ENCODE data around the gene RAD52. TPM values are rescaled to one million over a fixed set of nuclear protein-coding genes. Genes with fewer than 3 reads are reported as not detected.

RAD52 gene
- 7.8 and 13.5 TPM in 2 replicates for total RNA-seq

GRCh38 chr12:949453-950191 lies at the start of gene RAD52:
TSS of gene RAD52 (minus strand) at chr12:949694. CDS start at chr12:933058, 16,636 bp downstream.

GRCh38 chr12:990661-991349 lies 41.3 kb upstream of the RAD52 start, which contains the start of gene ERC1:
TSS of gene ERC1 (plus strand) at chr12:991223. CDS start at chr12:1027904, 36,681 bp downstream.

Other genes starting within 250 kb of the RAD52 start
- 109 and 126 TPM in 2 replicates for gene WNK1, start 197.1 kb downstream of the RAD52 start, total RNA-seq
- 34.7 and 35.3 TPM in 2 replicates for gene ERC1, start 41.5 kb upstream of the RAD52 start, total RNA-seq